GM21786 (cell line): Measurements from ENCODE around the gene VDR.
A peak's percentile ranks its signal among the peaks of the same experiment; 100 is the strongest.

Experiments used
- ATAC-seq: cut with Tn5 transposase; IDR thresholded peaks from one replicate; pipeline ENCODE4 v1.9.1; 2021; ENCODE audit not compliant: unreplicated experiment

Gene VDR

GRCh38 chr12:47833591-47834012 is 71.2 kb downstream of the VDR start:
- no peak for ATAC-seq

- ATAC-seq = no peak
These were observed 72.4 kb downstream of the VDR start for GRCh38 chr12:47832263-47832933.

- ATAC-seq = no peak
These were observed 75.2 kb downstream of the VDR start for GRCh38 chr12:47829584-47829983.

GRCh38 chr12:47828976-47829482 is 75.8 kb downstream of the VDR start:
- ATAC-seq = no peak

GRCh38 chr12:47828008-47828975 is 76.5 kb downstream of the VDR start:
- no peak for ATAC-seq

GRCh38 chr12:47825173-47825639 is 79.6 kb downstream of the VDR start:
- no peak for ATAC-seq

GRCh38 chr12:47824635-47825034 is 80.2 kb downstream of the VDR start:
- ATAC-seq = no peak

GRCh38 chr12:47824198-47824597 is 80.6 kb downstream of the VDR start:
- ATAC-seq = no peak

GRCh38 chr12:47823422-47824086 is 81.2 kb downstream of the VDR start:
- ATAC-seq = no peak

- no peak for ATAC-seq
These were observed 81.9 kb downstream of the VDR start for GRCh38 chr12:47822863-47823262.

- ATAC-seq = no peak
These were observed 82.4 kb downstream of the VDR start for GRCh38 chr12:47822401-47822800.

- no peak for ATAC-seq
These were observed 83.5 kb downstream of the VDR start for GRCh38 chr12:47821346-47821706.

GRCh38 chr12:47820631-47821345 is 84.0 kb downstream of the VDR start:
- ATAC-seq = no peak

- ATAC-seq = peak; percentile 22
These were observed 84.7 kb downstream of the VDR start, which contains the start of gene HDAC7 for GRCh38 chr12:47819896-47820630. TSS of gene HDAC7 (minus strand) at chr12:47819903. CDS start at chr12:47819785, 118 bp downstream.

- ATAC-seq = peak; percentile 51
These were observed 85.5 kb downstream of the VDR start for GRCh38 chr12:47819138-47819895.

GRCh38 chr12:47818467-47819137 is 86.2 kb downstream of the VDR start:
- ATAC-seq = no peak

- ATAC-seq = no peak
These were observed 86.8 kb downstream of the VDR start for GRCh38 chr12:47818007-47818376.

- no peak for ATAC-seq
These were observed 87.4 kb downstream of the VDR start for GRCh38 chr12:47817272-47818006.
